OCI-LY3 (cell line): ENCODE data around the gene LRRC26.

Source experiments
- H2AFZ ChIP-seq: fragments of 200-600, 300-600 bp; shearing (Covaris generic); 2 replicates; pipeline ENCODE4 v1.6.0; 2014; ENCODE audit warnings: antibody characterized with exemption, low read depth, low read length
- H3K27ac ChIP-seq: fragments of 200-600, 300-600 bp; sonication (generic); 2 replicates; pipeline ENCODE4 v1.5.1; 2014; ENCODE audit warnings: mild to moderate bottlenecking, low read length, moderate library complexity, mixed read lengths
- H3K27me3 ChIP-seq: fragments of 200-600, 300-600 bp; sonication (generic); 2 replicates; pipeline ENCODE4 v1.6.1; 2014; ENCODE audit warnings: low read depth, low read length, mixed read lengths
- H3K36me3 ChIP-seq: fragments of 200-600, 300-600 bp; sonication (generic); replicated peaks from 2 replicates; pipeline ENCODE3; 2014; ENCODE audit warnings: low read depth, low read length, mixed read lengths
- H3K4me1 ChIP-seq: fragments of 300-600, 200-600 bp; sonication (generic); 2 replicates; pipeline ENCODE4 v1.6.1; 2014; ENCODE audit warnings: low read length, mixed read lengths
- H3K4me2 ChIP-seq: fragments of 200-600, 300-600 bp; sonication (generic); 2 replicates; pipeline ENCODE4 v1.6.1; 2014; ENCODE audit warnings: low read length, mixed read lengths
- H3K4me3 ChIP-seq: fragments of 300-600, 200-600 bp; sonication (generic); 2 replicates; pipeline ENCODE4 v1.5.1; 2014; ENCODE audit warnings: antibody characterized with exemption, mild to moderate bottlenecking, low read length, moderate library complexity
- H3K79me2 ChIP-seq: fragments of 300-600, 200-600 bp; shearing (Covaris generic); 2 replicates; pipeline ENCODE4 v1.6.1; 2014; ENCODE audit warnings: mild to moderate bottlenecking, low read length, mixed read lengths
- H3K9ac ChIP-seq: fragments of 300-600, 200-600 bp; shearing (Covaris generic); 2 replicates; pipeline ENCODE4 v1.6.0; 2014; ENCODE audit warnings: mild to moderate bottlenecking, low read length, moderate library complexity
- H3K9me3 ChIP-seq: fragments of 200-600, 300-600 bp; shearing (Covaris generic); 2 replicates; pipeline ENCODE4 v1.6.1; 2014; ENCODE audit warnings: low read length, mixed read lengths; ENCODE audit not compliant: insufficient read depth
- H4K20me1 ChIP-seq: fragments of 200-600, 300-600 bp; sonication (generic); 2 replicates; pipeline ENCODE4 v1.6.1; 2016; ENCODE audit warnings: low read length, mixed read lengths; ENCODE audit not compliant: insufficient read depth
- EZH2phosphoT487 ChIP-seq: fragments of 200-600 bp; shearing (Covaris generic); IDR thresholded peaks from 2 replicates; pipeline ENCODE4 v1.6.1; 2018; ENCODE audit warnings: antibody characterized with exemption, mixed run types, low read depth
- TF ChIP-seq, protein P1 (sequence below): fragments of 200-600, 300-600 bp; sonication (generic); IDR thresholded peaks from 2 replicates; pipeline ENCODE4 v1.5.1; 2014; ENCODE audit warnings: antibody characterized with exemption, low read length, low read depth

LRRC26 gene

DNA sequence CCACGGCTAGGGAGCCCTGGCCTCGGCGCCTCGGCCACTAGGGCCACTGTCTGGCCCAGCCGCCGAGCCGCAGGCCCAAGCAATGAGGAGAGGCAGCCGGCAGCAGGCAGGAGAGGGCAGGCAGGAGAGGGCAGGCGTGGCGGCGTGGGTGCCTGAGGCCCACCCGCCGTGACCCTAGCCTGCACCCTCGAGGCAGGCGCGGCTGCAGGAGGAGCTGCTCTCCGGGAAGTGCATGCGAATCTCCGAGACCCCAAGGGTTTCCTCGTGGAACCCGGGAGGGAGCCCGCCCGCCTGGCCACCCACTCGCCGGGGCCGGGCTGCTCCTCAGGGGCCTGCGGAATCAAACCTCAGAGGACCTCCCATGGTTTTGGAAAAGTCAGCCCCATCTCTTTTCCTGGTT, 21.6 kb downstream of the LRRC26 start:
- Histone ChIP-seq H3K27ac (no peak overlapping the region), H3K4me2 (no peak overlapping the region), H4K20me1 (no peaks in the 10 kb centered on the region), H3K79me2 (no peaks in the 10 kb centered on the region), H3K9ac (no peak overlapping the region), H2AFZ (no peak overlapping the region), H3K36me3 (no peaks in the 10 kb centered on the region), H3K4me3 (no peak overlapping the region), H3K9me3 (no peaks in the 10 kb centered on the region), H3K4me1 (peaks cover 21% of the 10 kb centered on the region), H3K27me3 (0 out of 2 replicates have a peak, but pooled peaks cover 5% of the 10 kb centered on the region)
- TF ChIP-seq EZH2phosphoT487, result no peak
- TF ChIP-seq, protein P1, sequence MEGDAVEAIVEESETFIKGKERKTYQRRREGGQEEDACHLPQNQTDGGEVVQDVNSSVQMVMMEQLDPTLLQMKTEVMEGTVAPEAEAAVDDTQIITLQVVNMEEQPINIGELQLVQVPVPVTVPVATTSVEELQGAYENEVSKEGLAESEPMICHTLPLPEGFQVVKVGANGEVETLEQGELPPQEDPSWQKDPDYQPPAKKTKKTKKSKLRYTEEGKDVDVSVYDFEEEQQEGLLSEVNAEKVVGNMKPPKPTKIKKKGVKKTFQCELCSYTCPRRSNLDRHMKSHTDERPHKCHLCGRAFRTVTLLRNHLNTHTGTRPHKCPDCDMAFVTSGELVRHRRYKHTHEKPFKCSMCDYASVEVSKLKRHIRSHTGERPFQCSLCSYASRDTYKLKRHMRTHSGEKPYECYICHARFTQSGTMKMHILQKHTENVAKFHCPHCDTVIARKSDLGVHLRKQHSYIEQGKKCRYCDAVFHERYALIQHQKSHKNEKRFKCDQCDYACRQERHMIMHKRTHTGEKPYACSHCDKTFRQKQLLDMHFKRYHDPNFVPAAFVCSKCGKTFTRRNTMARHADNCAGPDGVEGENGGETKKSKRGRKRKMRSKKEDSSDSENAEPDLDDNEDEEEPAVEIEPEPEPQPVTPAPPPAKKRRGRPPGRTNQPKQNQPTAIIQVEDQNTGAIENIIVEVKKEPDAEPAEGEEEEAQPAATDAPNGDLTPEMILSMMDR, result no peak

DNA sequence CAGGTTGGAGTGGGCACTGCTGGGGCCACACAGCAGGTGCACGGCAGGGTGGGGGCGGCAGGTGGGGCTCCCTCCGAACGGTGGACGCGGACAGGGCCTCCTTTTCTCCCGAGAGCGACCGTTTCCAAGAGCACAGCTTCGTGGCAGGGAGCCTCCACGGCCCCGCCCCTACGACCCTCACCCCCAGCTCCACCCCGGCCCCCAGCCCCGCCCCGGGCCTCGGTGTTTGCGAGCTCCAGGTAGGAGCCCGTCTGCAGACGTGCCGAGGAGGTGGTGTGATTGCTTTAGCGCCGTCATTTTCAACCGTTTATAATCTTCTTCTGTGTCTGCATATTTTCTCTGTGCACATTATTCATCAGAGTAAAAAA, 22.1 kb downstream of the LRRC26 start:
- no peak overlapping the region for H3K9ac ChIP-seq
- no peaks in the 10 kb centered on the region for H3K79me2 ChIP-seq
- H4K20me1 ChIP-seq, result no peaks in the 10 kb centered on the region
- H3K27ac ChIP-seq, result no peak overlapping the region
- no peak overlapping the region for H3K4me3 ChIP-seq
- no peak overlapping the region for H2AFZ ChIP-seq
- H3K4me1 ChIP-seq, result peaks cover 21% of the 10 kb centered on the region
- no peaks in the 10 kb centered on the region for H3K9me3 ChIP-seq
- no peak overlapping the region for H3K4me2 ChIP-seq
- TF ChIP-seq, protein P1, result no peak
- no peak for TF ChIP-seq EZH2phosphoT487
- 0 out of 2 replicates have a peak, but pooled peaks cover 5% of the 10 kb centered on the region for H3K27me3 ChIP-seq
- no peaks in the 10 kb centered on the region for H3K36me3 ChIP-seq

GRCh38 chr9:137147091-137147792, 22.6 kb downstream of the LRRC26 start:
- Histone ChIP-seq H3K27ac (no peak overlapping the region), H3K36me3 (no peaks in the 10 kb centered on the region), H3K27me3 (0 out of 2 replicates have a peak, but pooled peaks cover 10% of the 10 kb centered on the region), H3K4me1 (peaks cover 21% of the 10 kb centered on the region), H3K4me3 (no peak overlapping the region), H3K4me2 (no peak overlapping the region), H3K9me3 (no peaks in the 10 kb centered on the region), H3K79me2 (no peaks in the 10 kb centered on the region), H3K9ac (no peak overlapping the region), H2AFZ (no peak overlapping the region), H4K20me1 (no peaks in the 10 kb centered on the region)
- TF ChIP-seq, protein P1, result no peak
- TF ChIP-seq EZH2phosphoT487, result no peak

DNA sequence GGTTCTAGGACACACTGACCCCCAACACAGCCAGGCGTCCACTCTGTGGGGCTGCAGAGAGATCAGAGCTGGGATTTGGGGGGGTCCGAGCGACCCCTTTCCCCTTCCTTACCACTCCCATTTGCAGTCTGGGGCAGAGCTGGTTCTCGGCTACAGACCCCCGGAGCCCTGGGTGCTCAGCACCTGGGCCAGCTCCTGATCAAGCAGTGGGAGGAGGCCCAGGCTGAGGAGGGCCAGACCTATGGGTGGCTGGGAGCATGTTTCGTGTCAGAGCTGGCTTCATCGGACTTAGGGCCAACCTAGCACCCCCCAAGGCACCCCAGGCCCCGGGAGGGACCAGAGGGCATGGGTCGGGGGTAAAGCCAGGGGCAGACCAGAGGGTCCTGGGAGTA, 23.3 kb downstream of the LRRC26 start:
- no peak overlapping the region for H3K4me3 ChIP-seq
- H3K79me2 ChIP-seq, result no peaks in the 10 kb centered on the region
- no peak overlapping the region for H3K9ac ChIP-seq
- TF ChIP-seq EZH2phosphoT487, result no peak
- TF ChIP-seq, protein P1, result no peak
- H3K9me3 ChIP-seq, result no peaks in the 10 kb centered on the region
- H3K27me3 ChIP-seq, result 0 out of 2 replicates have a peak, but pooled peaks cover 12% of the 10 kb centered on the region
- no peak overlapping the region for H3K27ac ChIP-seq
- no peaks in the 10 kb centered on the region for H4K20me1 ChIP-seq
- no peak overlapping the region for H3K4me2 ChIP-seq
- no peaks in the 10 kb centered on the region for H3K36me3 ChIP-seq
- H2AFZ ChIP-seq, result no peak overlapping the region
- H3K4me1 ChIP-seq, result peaks cover 14% of the 10 kb centered on the region
